Measurements from ENCODE around the gene DNAJC18.

The DNAJC18 gene

DNA sequence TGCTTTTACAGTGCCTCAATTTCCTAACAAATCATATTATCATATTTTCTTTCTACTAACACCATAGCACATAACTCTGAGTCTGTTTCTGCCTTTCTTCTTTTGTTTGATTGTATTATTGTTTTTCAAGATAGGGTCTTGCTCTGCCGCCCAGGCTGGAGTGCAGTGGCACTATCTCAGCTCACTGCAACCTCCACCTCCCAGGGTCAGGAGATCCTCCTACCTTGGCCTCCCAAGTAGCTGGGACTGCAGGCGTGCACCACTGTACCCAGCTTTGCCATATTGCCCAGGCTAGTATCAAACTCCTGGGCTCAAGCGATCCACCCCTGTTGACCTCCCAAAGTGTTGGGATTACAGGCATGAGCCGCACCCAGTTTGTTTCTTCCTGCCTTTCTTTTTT, 78.9 kb downstream of the DNAJC18 start:
- DNase-seq: no peak

Measured in fibroblast of skin of back (primary cell).